ENCODE measurements around the gene CD200R1L.

The CD200R1L gene

DNA sequence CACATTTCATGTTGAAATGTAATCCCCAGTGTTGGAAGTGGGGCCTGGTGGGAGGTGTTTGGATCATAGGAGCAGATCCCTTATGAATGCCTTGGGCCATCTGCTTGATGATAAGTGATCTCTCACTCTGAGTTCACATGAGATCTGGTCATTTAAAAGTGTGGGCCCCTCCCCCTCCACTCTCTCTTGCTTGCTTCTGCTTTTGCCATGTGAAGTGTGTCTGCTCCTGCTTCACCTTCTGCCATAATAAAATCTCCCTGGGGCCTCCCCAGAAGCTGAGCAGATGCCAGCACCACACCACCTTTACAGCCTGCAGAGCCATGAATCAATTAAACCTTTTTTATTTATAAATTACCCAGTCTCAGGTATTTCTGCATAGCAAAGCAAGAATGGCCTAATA lies 14.2 kb upstream of the CD200R1L start:
- ChIA-PET POLR2A (no interaction called here), CTCF (no interaction called here)
- H3K36me3 ChIP-seq (ENCODE audit: control insufficient read depth in 2 of 2, insufficient read depth in 1 of 2, low read length in 2 of 2): no peaks in the 10 kb centered on the region
- H3K9me3 ChIP-seq (ENCODE audit: control insufficient read depth, insufficient read depth, low read depth, low read length): no peaks in the 10 kb centered on the region
- TF ChIP-seq ZFP41 (tag by site-specific recombination; IDR thresholded peaks at IDR 0.05; ENCODE audit: borderline replicate concordance) (no peak), ZNF248 (tag by site-specific recombination; IDR thresholded peaks at IDR 0.05) (no peak), ZNF146 (tag by site-specific recombination; IDR thresholded peaks at IDR 0.05) (no peak), OVOL3 (tag by site-specific recombination; IDR thresholded peaks at IDR 0.05) (no peak), ZNF785 (tag by site-specific recombination; IDR thresholded peaks at IDR 0.05) (no peak), ZNF843 (tag by site-specific recombination; IDR thresholded peaks at IDR 0.05) (no peak), ZNF530 (tag by site-specific recombination; IDR thresholded peaks at IDR 0.05; ENCODE audit: low read depth) (no peak), ZNF366 (tag by site-specific recombination; conservative IDR thresholded peaks at IDR 0.05) (no peak), ZNF555 (tag by site-specific recombination; conservative IDR thresholded peaks at IDR 0.05) (no peak), ZNF19 (tag by site-specific recombination; IDR thresholded peaks at IDR 0.05; ENCODE audit: low read depth) (no peak), ZNF629 (tag by site-specific recombination; IDR thresholded peaks at IDR 0.05) (no peak), ZNF561 (tag by site-specific recombination; IDR thresholded peaks at IDR 0.05; ENCODE audit: borderline replicate concordance) (no peak), ZNF155 (tag by site-specific recombination; IDR thresholded peaks at IDR 0.05) (no peak), ZEB2 (tag by site-specific recombination; IDR thresholded peaks at IDR 0.05) (no peak)
- TF ChIP-seq, protein P1, sequence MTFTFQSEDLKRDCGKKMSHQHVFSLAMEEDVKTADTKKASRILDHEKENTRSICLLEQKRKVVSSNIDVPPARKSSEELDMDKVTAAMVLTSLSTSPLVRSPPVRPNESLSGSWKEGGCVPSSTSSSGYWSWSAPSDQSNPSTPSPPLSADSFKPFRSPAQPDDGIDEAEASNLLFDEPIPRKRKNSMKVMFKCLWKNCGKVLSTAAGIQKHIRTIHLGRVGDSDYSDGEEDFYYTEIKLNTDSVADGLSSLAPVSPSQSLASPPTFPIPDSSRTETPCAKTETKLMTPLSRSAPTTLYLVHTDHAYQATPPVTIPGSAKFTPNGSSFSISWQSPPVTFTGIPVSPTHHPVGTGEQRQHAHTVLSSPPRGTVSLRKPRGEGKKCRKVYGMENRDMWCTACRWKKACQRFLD (tag by site-specific recombination; IDR thresholded peaks at IDR 0.05): no peak
- TF ChIP-seq, protein P2, sequence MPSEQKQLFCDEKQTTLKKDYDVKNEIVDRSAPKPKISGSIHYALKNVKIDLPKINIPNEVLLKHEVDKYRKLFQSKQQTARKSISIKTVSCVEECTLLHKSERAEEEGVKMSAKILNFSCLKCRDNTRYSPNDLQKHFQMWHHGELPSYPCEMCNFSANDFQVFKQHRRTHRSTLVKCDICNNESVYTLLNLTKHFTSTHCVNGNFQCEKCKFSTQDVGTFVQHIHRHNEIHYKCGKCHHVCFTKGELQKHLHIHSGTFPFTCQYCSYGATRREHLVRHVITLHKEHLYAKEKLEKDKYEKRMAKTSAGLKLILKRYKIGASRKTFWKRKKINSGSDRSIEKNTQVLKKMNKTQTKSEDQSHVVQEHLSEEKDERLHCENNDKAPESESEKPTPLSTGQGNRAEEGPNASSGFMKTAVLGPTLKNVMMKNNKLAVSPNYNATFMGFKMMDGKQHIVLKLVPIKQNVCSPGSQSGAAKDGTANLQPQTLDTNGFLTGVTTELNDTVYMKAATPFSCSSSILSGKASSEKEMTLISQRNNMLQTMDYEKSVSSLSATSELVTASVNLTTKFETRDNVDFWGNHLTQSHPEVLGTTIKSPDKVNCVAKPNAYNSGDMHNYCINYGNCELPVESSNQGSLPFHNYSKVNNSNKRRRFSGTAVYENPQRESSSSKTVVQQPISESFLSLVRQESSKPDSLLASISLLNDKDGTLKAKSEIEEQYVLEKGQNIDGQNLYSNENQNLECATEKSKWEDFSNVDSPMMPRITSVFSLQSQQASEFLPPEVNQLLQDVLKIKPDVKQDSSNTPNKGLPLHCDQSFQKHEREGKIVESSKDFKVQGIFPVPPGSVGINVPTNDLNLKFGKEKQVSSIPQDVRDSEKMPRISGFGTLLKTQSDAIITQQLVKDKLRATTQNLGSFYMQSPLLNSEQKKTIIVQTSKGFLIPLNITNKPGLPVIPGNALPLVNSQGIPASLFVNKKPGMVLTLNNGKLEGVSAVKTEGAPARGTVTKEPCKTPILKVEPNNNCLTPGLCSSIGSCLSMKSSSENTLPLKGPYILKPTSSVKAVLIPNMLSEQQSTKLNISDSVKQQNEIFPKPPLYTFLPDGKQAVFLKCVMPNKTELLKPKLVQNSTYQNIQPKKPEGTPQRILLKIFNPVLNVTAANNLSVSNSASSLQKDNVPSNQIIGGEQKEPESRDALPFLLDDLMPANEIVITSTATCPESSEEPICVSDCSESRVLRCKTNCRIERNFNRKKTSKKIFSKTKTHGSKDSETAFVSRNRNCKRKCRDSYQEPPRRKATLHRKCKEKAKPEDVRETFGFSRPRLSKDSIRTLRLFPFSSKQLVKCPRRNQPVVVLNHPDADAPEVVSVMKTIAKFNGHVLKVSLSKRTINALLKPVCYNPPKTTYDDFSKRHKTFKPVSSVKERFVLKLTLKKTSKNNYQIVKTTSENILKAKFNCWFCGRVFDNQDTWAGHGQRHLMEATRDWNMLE (tag by site-specific recombination; conservative IDR thresholded peaks at IDR 0.05; ENCODE audit: low read depth): no peak
- no peak overlapping the region for H3K4me3 ChIP-seq (ENCODE audit: low read depth, low read length)
- no peak overlapping the region for H3K27ac ChIP-seq (ENCODE audit: extremely low read depth, low read depth, low read length)
- H3K4me1 ChIP-seq (ENCODE audit: control insufficient read depth, insufficient read depth, low read length): no peaks in the 10 kb centered on the region

DNA sequence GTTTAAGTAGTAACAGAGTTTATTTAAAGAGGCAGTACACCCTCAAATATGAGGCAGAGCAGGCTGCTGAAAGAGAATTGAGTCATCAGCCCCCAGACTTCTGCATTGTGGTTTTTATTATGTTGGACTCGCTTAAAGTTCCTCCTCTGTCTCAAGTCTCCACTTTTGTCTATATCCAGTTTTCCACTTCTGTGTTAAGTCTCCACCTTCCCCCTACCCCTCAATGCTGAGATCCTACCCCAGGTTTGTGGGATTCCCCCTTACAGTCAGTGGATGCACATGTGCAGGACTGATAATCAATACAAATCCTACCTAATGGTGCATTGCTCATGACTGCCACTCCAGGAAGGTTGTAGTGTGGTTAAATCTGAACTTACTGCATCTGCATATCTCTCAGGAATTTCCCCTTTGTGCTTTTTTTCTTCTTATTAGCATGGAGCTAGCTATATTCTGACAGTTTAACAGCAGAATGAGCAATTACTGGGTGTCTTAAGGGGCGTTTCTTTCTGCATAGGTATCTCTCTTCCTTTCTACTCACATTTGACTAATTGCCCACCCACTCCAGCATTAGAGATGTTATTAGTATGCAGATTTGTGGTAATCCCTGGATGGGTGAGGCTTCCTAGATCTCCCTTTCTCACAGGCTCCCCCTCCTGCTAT lies 11.9 kb upstream of the CD200R1L start:
- H3K36me3 ChIP-seq (ENCODE audit: control insufficient read depth in 2 of 2, insufficient read depth in 1 of 2, low read length in 2 of 2): no peaks in the 10 kb centered on the region
- H3K4me1 ChIP-seq (ENCODE audit: control insufficient read depth, insufficient read depth, low read length): no peaks in the 10 kb centered on the region
- H3K27ac ChIP-seq (ENCODE audit: extremely low read depth, low read depth, low read length): no peak overlapping the region
- POLR2A ChIA-PET: no interaction called here
- CTCF ChIA-PET: no interaction called here
- H3K9me3 ChIP-seq (ENCODE audit: control insufficient read depth, insufficient read depth, low read depth, low read length): no peaks in the 10 kb centered on the region
- no peak overlapping the region for H3K4me3 ChIP-seq (ENCODE audit: low read depth, low read length)
- TF ChIP-seq, protein P3, sequence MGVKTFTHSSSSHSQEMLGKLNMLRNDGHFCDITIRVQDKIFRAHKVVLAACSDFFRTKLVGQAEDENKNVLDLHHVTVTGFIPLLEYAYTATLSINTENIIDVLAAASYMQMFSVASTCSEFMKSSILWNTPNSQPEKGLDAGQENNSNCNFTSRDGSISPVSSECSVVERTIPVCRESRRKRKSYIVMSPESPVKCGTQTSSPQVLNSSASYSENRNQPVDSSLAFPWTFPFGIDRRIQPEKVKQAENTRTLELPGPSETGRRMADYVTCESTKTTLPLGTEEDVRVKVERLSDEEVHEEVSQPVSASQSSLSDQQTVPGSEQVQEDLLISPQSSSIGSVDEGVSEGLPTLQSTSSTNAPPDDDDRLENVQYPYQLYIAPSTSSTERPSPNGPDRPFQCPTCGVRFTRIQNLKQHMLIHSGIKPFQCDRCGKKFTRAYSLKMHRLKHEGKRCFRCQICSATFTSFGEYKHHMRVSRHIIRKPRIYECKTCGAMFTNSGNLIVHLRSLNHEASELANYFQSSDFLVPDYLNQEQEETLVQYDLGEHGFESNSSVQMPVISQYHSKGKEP (tag by site-specific recombination; IDR thresholded peaks at IDR 0.05): no peak
